Gastrocnemius medialis (tissue), 4 donors: ENCODE data around the gene SLC48A1. TPM values are rescaled to one million over a fixed set of nuclear protein-coding genes. Genes with fewer than 3 reads are reported as not detected.
A peak's percentile ranks its signal among the peaks of the same experiment; 100 is the strongest.

Experiments
- ATAC-seq, 2 donors: fragments of 150-250 bp; one replicate each; pipeline ENCODE4 v1.9.1; 2016
- DNase-seq, 2 donors: peaks; one replicate each; pipeline ENCODE4 v3.0.0-alpha.2; 2019
- H3K27ac ChIP-seq, 4 donors: fragments of 200-600 bp; sonication (generic); 1 replicate in 1 of 4; 2 replicates in 3 of 4; pipeline ENCODE4 v1.5.1; 2016 to 2018; ENCODE audit warnings: mild to moderate bottlenecking in 2 of 4, moderate library complexity in 1 of 4
- H3K27me3 ChIP-seq, 3 donors: fragments of 200-600 bp; sonication (generic) in 2 of 3; 1 replicate in 1 of 3; 2 replicates in 2 of 3; pipeline versions ENCODE4 v1.5.1 to v1.6.0; 2016 to 2019; ENCODE audit warnings: mild to moderate bottlenecking in 1 of 3, moderate library complexity in 1 of 3
- H3K36me3 ChIP-seq, 2 donors: fragments of 200-600 bp; sonication (generic) in 1 of 2; one replicate each; pipeline ENCODE4 v1.5.1; 2017 to 2018
- H3K4me1 ChIP-seq, 2 donors: fragments of 200-600 bp; sonication (generic) in 1 of 2; one replicate each; pipeline ENCODE4 v1.5.1; 2016 to 2017; ENCODE audit warnings: mild to moderate bottlenecking in 2 of 2
- H3K4me3 ChIP-seq, 4 donors: fragments of 200-600 bp; sonication (generic) in 3 of 4; 1 replicate in 1 of 4; 2 replicates in 3 of 4; pipeline ENCODE4 v1.5.1; 2016 to 2019; ENCODE audit warnings: mild to moderate bottlenecking in 2 of 4
- H3K9me3 ChIP-seq, 3 donors: fragments of 200-600 bp; sonication (generic) in 2 of 3; 1 replicate in 1 of 3; 2 replicates in 2 of 3; pipeline ENCODE4 v1.5.1; 2016 to 2019
- CTCF ChIP-seq, 5 experiments: fragments of 450-650 bp in 3 of 5; fragments of 200-600 bp in 2 of 5; sonication (generic) in 2 of 5; IDR thresholded peaks in 4 of 5; conservative IDR thresholded peaks in 1 of 5; 1 replicate in 4 of 5; 2 replicates in 1 of 5; pipeline ENCODE4 v1.5.1; 2016 to 2019; ENCODE audit warnings: antibody characterized with exemption in 5 of 5, mild to moderate bottlenecking in 3 of 5, moderate library complexity in 3 of 5
- POLR2A ChIP-seq, 2 donors: fragments of 450-650 bp; IDR thresholded peaks; one replicate each; pipeline ENCODE4 v1.6.1; 2017; ENCODE audit warnings: antibody characterized with exemption in 2 of 2, mild to moderate bottlenecking in 2 of 2, moderate library complexity in 2 of 2
- in situ Hi-C, 4 donors: fragments of 200-750 bp; cut with MboI; loops; one replicate each; pipeline versions ENCODE4 v1.15.0 to v1.8.0; 2017; ENCODE audit warnings: low sequenced_read_pairs in 4 of 4
- intact Hi-C: fragments of 100-400 bp; cut with DNase I; formaldehyde crosslinking; loops from one replicate; pipeline ENCODE4 v1.15.1; 2023; ENCODE audit warnings: low total_unique reads
- total RNA-seq, 4 donors: library from RNA; depleted of rRNA; stranded (reverse); fragments of >200 nt; gene quantifications; one replicate each; pipeline versions ENCODE4 v1.1.0 to v1.2.3, GENCODE V29; 2016

Gene SLC48A1
- total RNA-seq, 4 donors from 2014 or later: 28.3 to 62.6 (median 45.6) TPM

GRCh38 chr12:47741340-47741703 lies 31.7 kb upstream of the SLC48A1 start:
- in situ Hi-C loops: loop anchor here in 3 of 4 donors (5.0 to 25.0 kb wide), 2 partner anchors 36 to 96 kb away; no protein-coding TSS in a partner anchor
- intact Hi-C loops: no loop called here
- TF ChIP-seq POLR2A (IDR thresholded peaks at IDR 0.05) (no peak), CTCF (IDR thresholded peaks at IDR 0.05 in 4 of 5, conservative IDR thresholded peaks at IDR 0.05 in 1 of 5) (no peak)
- H3K36me3 ChIP-seq: no peaks in the 10 kb centered on the region
- peak overlapping the region in 3 of 4 donors; percentile 47 to 64 (median 56) for H3K27ac ChIP-seq
- H3K4me1 ChIP-seq: peaks cover 24 to 35% of the 10 kb centered on the region in 2 donors
- no peaks in the 10 kb centered on the region for H3K9me3 ChIP-seq
- H3K4me3 ChIP-seq: no peak overlapping the region
- DNase-seq: peak; percentile 33 to 65
- no peak for ATAC-seq
- no peaks in the 10 kb centered on the region for H3K27me3 ChIP-seq

- no peak for DNase-seq
- Histone ChIP-seq H3K36me3 (no peaks in the 10 kb centered on the region), H3K4me3 (no peak overlapping the region), H3K4me1 (peaks cover 14 to 25% of the 10 kb centered on the region in 2 donors), H3K9me3 (no peaks in the 10 kb centered on the region), H3K27me3 (no peaks in the 10 kb centered on the region), H3K27ac (no peak overlapping the region)
- intact Hi-C loops: loop anchor here (1.0 to 2.0 kb wide), 3 partner anchors 16 to 96 kb away; partner anchors contain the start of gene RAPGEF3
- in situ Hi-C loops: loop anchor here in 3 of 4 donors (5.0 to 25.0 kb wide), 2 partner anchors 35 to 95 kb away; no protein-coding TSS in a partner anchor
- TF ChIP-seq CTCF (IDR thresholded peaks at IDR 0.05 in 4 of 5, conservative IDR thresholded peaks at IDR 0.05 in 1 of 5) (peak; percentile 91 to 95 (median 92)), POLR2A (IDR thresholded peaks at IDR 0.05) (no peak)
- peak; percentile 20 to 45 for ATAC-seq
Observed at GRCh38 chr12:47742253-47742825, 30.7 kb upstream of the SLC48A1 start.

GRCh38 chr12:47743311-47743860 lies 29.7 kb upstream of the SLC48A1 start:
- no peak overlapping the region for H3K27ac ChIP-seq
- H3K4me3 ChIP-seq: no peak overlapping the region
- no peak for DNase-seq
- H3K27me3 ChIP-seq: no peaks in the 10 kb centered on the region
- intact Hi-C loops (loop anchor here (2.0 kb wide), 1 partner anchor 15 kb away; the partner anchor contains the start of gene RAPGEF3), in situ Hi-C loops (loop anchor here in 3 of 4 donors (5.0 to 25.0 kb wide), 2 partner anchors 34 to 94 kb away; no protein-coding TSS in a partner anchor)
- TF ChIP-seq CTCF (IDR thresholded peaks at IDR 0.05 in 4 of 5, conservative IDR thresholded peaks at IDR 0.05 in 1 of 5): no peak
- TF ChIP-seq POLR2A (IDR thresholded peaks at IDR 0.05): no peak
- ATAC-seq: no peak
- H3K36me3 ChIP-seq: no peaks in the 10 kb centered on the region
- peaks cover 10 to 15% of the 10 kb centered on the region in 2 donors for H3K4me1 ChIP-seq
- no peaks in the 10 kb centered on the region for H3K9me3 ChIP-seq

- H3K4me3 ChIP-seq: no peak overlapping the region
- no peak overlapping the region for H3K27ac ChIP-seq
- DNase-seq (no peak), ATAC-seq (no peak)
- no peaks in the 10 kb centered on the region for H3K9me3 ChIP-seq
- intact Hi-C loops: no loop called here
- no peaks in the 10 kb centered on the region for H3K27me3 ChIP-seq
- TF ChIP-seq CTCF (IDR thresholded peaks at IDR 0.05 in 4 of 5, conservative IDR thresholded peaks at IDR 0.05 in 1 of 5) (peak; percentile 19 to 53 (median 42)), POLR2A (IDR thresholded peaks at IDR 0.05) (no peak)
- in situ Hi-C loops: loop anchor here in 3 of 4 donors (5.0 to 25.0 kb wide), 2 partner anchors 33 to 93 kb away; no protein-coding TSS in a partner anchor
- H3K36me3 ChIP-seq: no peaks in the 10 kb centered on the region
- peaks cover 5 to 15% of the 10 kb centered on the region in 2 donors for H3K4me1 ChIP-seq
Observed at GRCh38 chr12:47744005-47744651, 28.9 kb upstream of the SLC48A1 start.
